HepG2 (cell line): ENCODE measurements around the gene JMY. TPM values are rescaled to one million over a fixed set of nuclear protein-coding genes. Genes with fewer than 3 reads are reported as not detected.

Source experiments
- ATAC-seq: fragments of 200-7000 bp; cut with Tn5 transposase; 3 replicates; pipeline ENCODE4 v1.9.1; 2020; ENCODE audit warnings: mild to moderate bottlenecking, moderate library complexity
- BruUV-seq: library from RNA; stranded (reverse); fragments of 400-500 nt; replicated peaks from 2 replicates; lab custom pipeline; 2021; lab: Mats Ljungman, UMichigan
- CTCF ChIA-PET: fragments of 300-600 bp; formaldehyde crosslinking; extraction: SDS; loops from one replicate; lab custom pipeline; 2021; ENCODE audit warnings: low total read pairs, inconsistent platforms, low intra/inter-chr PET ratio; lab: Yijun Ruan, JAX
- POLR2A ChIA-PET: fragments of 350-600 bp; sonication (Branson Sonifier 250); formaldehyde crosslinking; loops from one replicate; lab custom pipeline; 2020; ENCODE audit warnings: antibody characterized with exemption, inconsistent platforms; lab: Yijun Ruan, JAX
- DNase-seq: peaks from one replicate; pipeline ENCODE4 v3.0.0-alpha.2; 2015; ENCODE audit warnings: low spot score
- FAIRE-seq: peaks from 3 replicates; lab custom pipeline; 2011; peaks lifted over from hg19 to GRCh38; lab: Jason Lieb, UNC
- H2AFZ ChIP-seq: one replicate; pipeline ENCODE4 v1.6.1; 2011; ENCODE audit warnings: low read length, inconsistent platforms
- H3K27ac ChIP-seq: fragments of 300-600 bp; 3 replicates; pipeline ENCODE4 v1.8.0; 2011; ENCODE audit warnings: mixed run types, mild to moderate bottlenecking, mixed read lengths, low read length, inconsistent platforms; ENCODE audit not compliant: insufficient read depth; ENCODE audit errors: extremely low read length
- H3K27me3 ChIP-seq, 2 experiments: fragments of 200-600 bp in 1 of 2; 2 replicates in 1 of 2; 3 replicates in 1 of 2; pipeline versions ENCODE4 v1.6.0 to v1.8.0; 2011; ENCODE audit warnings: low read length in 2 of 2, mild to moderate bottlenecking in 2 of 2, moderate library complexity in 2 of 2, inconsistent platforms in 1 of 2; ENCODE audit not compliant: insufficient read depth in 2 of 2, control insufficient read depth in 1 of 2
- H3K36me3 ChIP-seq, 2 experiments: fragments of 200-600 bp in 1 of 2; replicated peaks in 1 of 2; 2 replicates in 1 of 2; 3 replicates in 1 of 2; pipeline versions ENCODE4 v1.5.1 to v1.8.0; 2011; ENCODE audit warnings: low read length in 2 of 2, inconsistent platforms in 1 of 2; ENCODE audit not compliant: insufficient read depth in 2 of 2, control insufficient read depth in 1 of 2
- H3K4me1 ChIP-seq: 2 replicates; pipeline ENCODE4 v1.5.1; 2012; ENCODE audit warnings: low read length, inconsistent platforms; ENCODE audit not compliant: insufficient read depth
- H3K4me2 ChIP-seq: 2 replicates; pipeline ENCODE4 v1.6.0; 2011; ENCODE audit warnings: low read depth, low read length, inconsistent platforms
- H3K4me3 ChIP-seq, 3 experiments: fragments of 200-600 bp in 1 of 3; sonication (generic), shearing (Covaris generic) in 1 of 3; replicated peaks in 1 of 3; 2 replicates each; pipeline ENCODE4 v1.5.1; 2011 to 2016; ENCODE audit warnings: low read length in 3 of 3, inconsistent platforms in 2 of 3, low read depth in 2 of 3, mild to moderate bottlenecking in 2 of 3, control low read depth in 1 of 3, mixed read lengths in 1 of 3; ENCODE audit not compliant: insufficient read depth in 1 of 3
- H3K79me2 ChIP-seq: one replicate; pipeline ENCODE4 v1.6.1; 2011; ENCODE audit warnings: low read length, inconsistent platforms; ENCODE audit not compliant: insufficient read depth
- H3K9ac ChIP-seq: 2 replicates; pipeline ENCODE4 v1.6.0; 2011; ENCODE audit warnings: mild to moderate bottlenecking, low read depth, low read length, inconsistent platforms; ENCODE audit not compliant: insufficient read depth
- H3K9me3 ChIP-seq: 2 replicates; pipeline ENCODE4 v1.5.1; 2012; ENCODE audit warnings: mild to moderate bottlenecking, low read length
- H4K20me1 ChIP-seq: 2 replicates; pipeline ENCODE4 v1.6.0; 2011; ENCODE audit warnings: inconsistent platforms, mild to moderate bottlenecking, low read length, moderate library complexity; ENCODE audit not compliant: insufficient read depth
- ELF1 ChIP-seq: sonication (generic); formaldehyde crosslinking; IDR thresholded peaks from 2 replicates; pipeline ENCODE4 v1.4.0; 2020; ENCODE audit warnings: missing genetic modification reagents
- FOSL1 ChIP-seq: sonication (generic); formaldehyde crosslinking; IDR thresholded peaks from 2 replicates; pipeline ENCODE4 v1.9.0; 2021; ENCODE audit warnings: missing genetic modification reagents, borderline replicate concordance
- FOXO1 ChIP-seq: sonication (generic); formaldehyde crosslinking; IDR thresholded peaks from 2 replicates; pipeline ENCODE4 v1.4.0; 2020; ENCODE audit warnings: missing genetic modification reagents
- MAF1 ChIP-seq: sonication (generic); formaldehyde crosslinking; IDR thresholded peaks from 2 replicates; pipeline ENCODE4 v1.5.0; 2020; ENCODE audit warnings: missing genetic modification reagents, borderline replicate concordance
- TOPORS ChIP-seq: sonication (generic); formaldehyde crosslinking; IDR thresholded peaks from 2 replicates; pipeline ENCODE4 v1.8.0; 2023; ENCODE audit warnings: mild to moderate bottlenecking, missing genetic modification reagents
- ZNF329 ChIP-seq: sonication (generic); formaldehyde crosslinking; IDR thresholded peaks from 2 replicates; pipeline ENCODE4 v1.9.0; 2021; ENCODE audit warnings: low read depth, mild to moderate bottlenecking, missing genetic modification reagents
- ZNF616 ChIP-seq: sonication (generic); formaldehyde crosslinking; IDR thresholded peaks from 2 replicates; pipeline ENCODE4 v1.5.0; 2020; ENCODE audit warnings: low read depth, mild to moderate bottlenecking, missing genetic modification reagents
- WGBS: methylation state at CpG from one replicate; pipeline ENCODE4 v1.1.6; 2017; ENCODE audit warnings: low lambda C conversion rate; 5-methylcytosine and 5-hydroxymethylcytosine counted together
- in situ Hi-C: cut with HindIII; loops from 2 replicates; pipeline ENCODE4 v1.10.0; 2017; ENCODE audit warnings: low pct_unique_long_range_greater_than_20kb; ENCODE audit not compliant: extremely low pct_ligation_motif_present
- intact Hi-C: fragments of 100-400 bp; cut with micrococcal nuclease; formaldehyde crosslinking; loops from one replicate; pipeline ENCODE4 v1.10.0; 2022; ENCODE audit not compliant: unreplicated experiment
- polyA plus RNA-seq, 8 experiments: library from polyadenylated mRNA; depleted of rRNA in 3 of 8; stranded (reverse) in 7 of 8; unstranded in 1 of 8; fragments of >200 nt; fragmentation: Illumina TruSeq in 4 of 8; extraction: Trizol in 4 of 8; gene quantifications; 2 replicates each; pipeline versions ENCODE4 v1.2.1 to v1.2.3, GENCODE V29; 2011 to 2016; ENCODE audit warnings: low read depth in 4 of 8, missing spikeins in 1 of 8, mixed read lengths in 1 of 8; ENCODE audit not compliant: insufficient read depth in 1 of 8
- total RNA-seq, 5 experiments: library from RNA; depleted of rRNA; stranded (reverse); fragments of >200 nt; fragmentation: Illumina TruSeq; extraction: Trizol; gene quantifications; 2 replicates each; pipeline ENCODE4 v1.2.3, GENCODE V29; 2016; ENCODE audit warnings: low read depth in 1 of 5
- TF ChIP-seq, protein P1 (sequence below): sonication (generic); formaldehyde crosslinking; IDR thresholded peaks from 2 replicates; pipeline ENCODE4 v1.4.0; 2020; ENCODE audit warnings: missing genetic modification reagents
- TF ChIP-seq, protein P2 (sequence below): sonication (generic); formaldehyde crosslinking; IDR thresholded peaks from 2 replicates; pipeline ENCODE4 v1.5.0; 2020; ENCODE audit warnings: missing genetic modification reagents, mild to moderate bottlenecking, borderline replicate concordance
- TF ChIP-seq, protein P3 (sequence below): sonication (generic); formaldehyde crosslinking; IDR thresholded peaks from 2 replicates; pipeline ENCODE4 v1.4.0; 2020; ENCODE audit warnings: missing genetic modification reagents

The JMY gene
- total and polyA plus RNA-seq, 2 of the 13 experiments (the other 11 are each of a cell fraction or from before 2014, with no cell fraction given) = 4.0 to 4.2 TPM

DNA sequence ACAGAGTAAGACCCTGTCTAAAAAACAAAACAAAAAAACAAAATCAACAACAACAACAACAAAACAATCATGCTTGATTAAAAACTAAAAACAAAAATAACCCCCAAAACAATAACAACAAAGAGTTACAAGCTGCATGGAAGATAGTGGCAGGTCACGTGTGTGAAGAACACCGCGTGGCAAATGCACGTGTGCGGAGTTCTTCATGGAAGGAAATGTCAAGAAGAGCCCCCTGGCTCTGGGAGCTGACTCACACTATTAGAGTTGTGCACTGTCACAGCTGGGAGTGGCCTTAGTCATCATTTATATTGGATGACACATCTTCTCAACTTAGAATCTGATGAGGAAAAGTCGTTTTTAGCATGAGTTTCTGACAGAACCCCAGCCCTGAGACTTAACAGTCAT, 110.5 kb downstream of the JMY start (continued):
- TF ChIP-seq MAF1 (CRISPR knock-in tag) (no peak), TOPORS (CRISPR knock-in tag) (no peak)
- TF ChIP-seq, protein P1, sequence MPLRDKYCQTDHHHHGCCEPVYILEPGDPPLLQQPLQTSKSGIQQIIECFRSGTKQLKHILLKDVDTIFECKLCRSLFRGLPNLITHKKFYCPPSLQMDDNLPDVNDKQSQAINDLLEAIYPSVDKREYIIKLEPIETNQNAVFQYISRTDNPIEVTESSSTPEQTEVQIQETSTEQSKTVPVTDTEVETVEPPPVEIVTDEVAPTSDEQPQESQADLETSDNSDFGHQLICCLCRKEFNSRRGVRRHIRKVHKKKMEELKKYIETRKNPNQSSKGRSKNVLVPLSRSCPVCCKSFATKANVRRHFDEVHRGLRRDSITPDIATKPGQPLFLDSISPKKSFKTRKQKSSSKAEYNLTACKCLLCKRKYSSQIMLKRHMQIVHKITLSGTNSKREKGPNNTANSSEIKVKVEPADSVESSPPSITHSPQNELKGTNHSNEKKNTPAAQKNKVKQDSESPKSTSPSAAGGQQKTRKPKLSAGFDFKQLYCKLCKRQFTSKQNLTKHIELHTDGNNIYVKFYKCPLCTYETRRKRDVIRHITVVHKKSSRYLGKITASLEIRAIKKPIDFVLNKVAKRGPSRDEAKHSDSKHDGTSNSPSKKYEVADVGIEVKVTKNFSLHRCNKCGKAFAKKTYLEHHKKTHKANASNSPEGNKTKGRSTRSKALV (CRISPR knock-in tag) = no peak
- TF ChIP-seq, all 625 proteins: peak for 2

DNA sequence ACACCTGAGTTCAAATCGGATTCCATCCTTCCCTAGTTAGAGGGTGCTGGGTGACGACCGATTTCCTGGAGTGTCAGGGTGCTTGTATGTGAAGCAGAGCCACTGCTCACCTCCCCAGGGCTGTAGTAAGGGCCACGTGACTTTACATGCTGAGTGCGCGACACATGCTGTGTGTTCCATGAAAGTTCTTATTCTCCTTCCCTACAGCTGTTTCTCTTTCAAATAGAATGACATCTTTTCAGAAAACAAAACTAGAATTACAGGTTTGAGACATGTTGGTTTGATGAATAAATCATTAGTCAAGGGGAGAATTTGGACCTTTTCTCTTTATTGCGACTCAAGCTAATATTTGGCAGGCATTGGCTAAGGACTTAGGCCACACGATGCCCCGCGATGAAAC, 113.1 kb downstream of the JMY start:
- no peaks in the 10 kb centered on the region for H3K79me2 ChIP-seq
- FAIRE-seq (no peak), DNase-seq (no peak), ATAC-seq (peak; percentile 41; the same call in 2 of the 3 replicates)
- CTCF ChIA-PET = no interaction called here
- no peak overlapping the region for H3K27ac ChIP-seq
- WGBS = 81% methylated on average over 10 of the region's 10 CpGs
- no peak overlapping the region for H3K4me2 ChIP-seq
- intact Hi-C loops = no loop called here
- no peaks in the 10 kb centered on the region for H4K20me1 ChIP-seq
- H3K27me3 ChIP-seq = no peaks in the 10 kb centered on the region
- no TSS peak for BruUV-seq
- POLR2A ChIA-PET = no interaction called here
- H3K4me3 ChIP-seq = no peak overlapping the region
- H2AFZ ChIP-seq = no peak overlapping the region
- no peak overlapping the region for H3K9ac ChIP-seq
- in situ Hi-C loops = no loop called here
- no peaks in the 10 kb centered on the region for H3K9me3 ChIP-seq
- H3K4me1 ChIP-seq = no peaks in the 10 kb centered on the region
- no peaks in the 10 kb centered on the region for H3K36me3 ChIP-seq
- TF ChIP-seq ZNF329 (no peak), ZNF616 (CRISPR knock-in tag) (no peak), FOSL1 (CRISPR knock-in tag) (no peak), FOXO1 (CRISPR knock-in tag) (no peak), ELF1 (CRISPR knock-in tag) (no peak)
- TF ChIP-seq, protein P2, sequence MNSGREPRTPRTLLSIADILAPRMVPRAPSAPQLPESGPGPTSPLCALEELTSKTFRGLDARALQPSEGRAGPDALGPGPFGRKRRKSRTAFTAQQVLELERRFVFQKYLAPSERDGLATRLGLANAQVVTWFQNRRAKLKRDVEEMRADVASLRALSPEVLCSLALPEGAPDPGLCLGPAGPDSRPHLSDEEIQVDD (CRISPR knock-in tag) = no peak
- TF ChIP-seq, protein P3, sequence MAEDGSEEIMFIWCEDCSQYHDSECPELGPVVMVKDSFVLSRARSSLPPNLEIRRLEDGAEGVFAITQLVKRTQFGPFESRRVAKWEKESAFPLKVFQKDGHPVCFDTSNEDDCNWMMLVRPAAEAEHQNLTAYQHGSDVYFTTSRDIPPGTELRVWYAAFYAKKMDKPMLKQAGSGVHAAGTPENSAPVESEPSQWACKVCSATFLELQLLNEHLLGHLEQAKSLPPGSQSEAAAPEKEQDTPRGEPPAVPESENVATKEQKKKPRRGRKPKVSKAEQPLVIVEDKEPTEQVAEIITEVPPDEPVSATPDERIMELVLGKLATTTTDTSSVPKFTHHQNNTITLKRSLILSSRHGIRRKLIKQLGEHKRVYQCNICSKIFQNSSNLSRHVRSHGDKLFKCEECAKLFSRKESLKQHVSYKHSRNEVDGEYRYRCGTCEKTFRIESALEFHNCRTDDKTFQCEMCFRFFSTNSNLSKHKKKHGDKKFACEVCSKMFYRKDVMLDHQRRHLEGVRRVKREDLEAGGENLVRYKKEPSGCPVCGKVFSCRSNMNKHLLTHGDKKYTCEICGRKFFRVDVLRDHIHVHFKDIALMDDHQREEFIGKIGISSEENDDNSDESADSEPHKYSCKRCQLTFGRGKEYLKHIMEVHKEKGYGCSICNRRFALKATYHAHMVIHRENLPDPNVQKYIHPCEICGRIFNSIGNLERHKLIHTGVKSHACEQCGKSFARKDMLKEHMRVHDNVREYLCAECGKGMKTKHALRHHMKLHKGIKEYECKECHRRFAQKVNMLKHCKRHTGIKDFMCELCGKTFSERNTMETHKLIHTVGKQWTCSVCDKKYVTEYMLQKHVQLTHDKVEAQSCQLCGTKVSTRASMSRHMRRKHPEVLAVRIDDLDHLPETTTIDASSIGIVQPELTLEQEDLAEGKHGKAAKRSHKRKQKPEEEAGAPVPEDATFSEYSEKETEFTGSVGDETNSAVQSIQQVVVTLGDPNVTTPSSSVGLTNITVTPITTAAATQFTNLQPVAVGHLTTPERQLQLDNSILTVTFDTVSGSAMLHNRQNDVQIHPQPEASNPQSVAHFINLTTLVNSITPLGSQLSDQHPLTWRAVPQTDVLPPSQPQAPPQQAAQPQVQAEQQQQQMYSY = no peak
